Measurements from ENCODE around the gene PAFAH2. TPM values are rescaled to one million over a fixed set of nuclear protein-coding genes. Genes with fewer than 3 reads are reported as not detected.

Gene PAFAH2
- total and polyA plus RNA-seq, 2 of the 8 experiments (the other 6 are each of a cell fraction or from before 2014, with no cell fraction given), result 7.7 to 9.3 TPM

DNA sequence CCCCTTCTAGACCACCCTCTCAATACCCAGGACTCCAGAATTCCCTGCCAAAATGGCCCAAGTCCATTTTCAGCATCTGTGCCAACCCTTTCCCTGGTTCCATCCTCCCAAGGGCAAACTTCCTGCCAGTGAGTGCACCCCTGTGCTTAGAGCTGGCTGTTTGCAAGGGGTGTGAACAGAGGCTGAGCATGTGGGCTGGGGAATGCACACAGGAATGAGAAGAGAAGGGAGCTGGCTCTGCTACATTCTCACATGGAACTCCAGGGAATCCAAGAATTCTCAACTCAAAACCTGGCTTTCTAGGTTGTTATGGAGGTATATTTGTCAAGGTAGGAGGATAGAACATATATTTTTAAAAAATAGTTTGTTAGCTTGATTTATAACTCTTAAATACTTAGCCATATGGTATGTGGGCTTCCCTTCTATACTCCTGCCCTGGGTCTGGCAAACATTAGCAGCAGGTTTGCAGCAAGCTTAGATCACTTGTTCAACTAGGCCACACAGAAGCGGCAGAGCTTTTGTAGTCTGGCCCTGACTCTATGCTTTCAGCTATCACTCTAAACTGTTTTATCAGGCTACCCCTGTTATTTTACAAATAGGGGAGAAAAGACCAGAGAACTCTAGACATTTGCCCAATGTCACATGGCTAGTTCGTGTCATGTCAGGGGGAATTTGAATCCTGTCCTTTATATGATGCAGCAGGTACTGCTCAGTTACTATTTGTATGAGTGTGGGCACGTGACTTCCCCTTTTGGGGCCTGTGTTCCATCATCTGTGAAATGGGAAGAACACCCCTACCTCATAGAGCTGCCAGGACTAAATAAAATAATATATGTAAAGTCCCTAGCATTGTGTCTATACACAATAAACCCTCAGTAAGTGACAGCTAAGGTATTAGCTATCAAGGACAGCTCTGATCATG is 83.5 kb downstream of the PAFAH2 start (continued):
- TF ChIP-seq RNF2 (IDR thresholded peaks at IDR 0.05; ENCODE audit: borderline replicate concordance, low read depth, low read length, missing control alignments, poor library complexity, severe bottlenecking) (no peak), RXRA (IDR thresholded peaks at IDR 0.05; ENCODE audit: insufficient read depth, low read depth, low read length) (no peak), TEAD4 (IDR thresholded peaks at IDR 0.05; ENCODE audit: low read depth, low read length) (no peak), SP2 (IDR thresholded peaks at IDR 0.05; ENCODE audit: low read length) (no peak), CHD2 (IDR thresholded peaks at IDR 0.05; ENCODE audit: low read length) (no peak), MAFK (IDR thresholded peaks at IDR 0.05; ENCODE audit: low read depth, low read length) (no peak), SIN3A (conservative IDR thresholded peaks at IDR 0.05 in 1 of 2, IDR thresholded peaks at IDR 0.05 in 1 of 2; ENCODE audit: low read depth in 1 of 2, low read length in 2 of 2) (no peak), SIRT6 (IDR thresholded peaks at IDR 0.05; ENCODE audit: low read length) (no peak)

Data from H1 (cell line).